NK-92 (cell line): ENCODE measurements around the gene ANKDD1A.

Experiments used
- DNase-seq: peaks from one replicate; lab custom pipeline; 2025; ENCODE audit not compliant: unreplicated experiment; lab: John Stamatoyannopoulos, UW

ANKDD1A gene

GRCh38 chr15:64921711-64922110 is 10.0 kb downstream of the ANKDD1A start:
- no peak for DNase-seq

GRCh38 chr15:64923546-64923945 is 11.8 kb downstream of the ANKDD1A start:
- DNase-seq, result no peak

DNA sequence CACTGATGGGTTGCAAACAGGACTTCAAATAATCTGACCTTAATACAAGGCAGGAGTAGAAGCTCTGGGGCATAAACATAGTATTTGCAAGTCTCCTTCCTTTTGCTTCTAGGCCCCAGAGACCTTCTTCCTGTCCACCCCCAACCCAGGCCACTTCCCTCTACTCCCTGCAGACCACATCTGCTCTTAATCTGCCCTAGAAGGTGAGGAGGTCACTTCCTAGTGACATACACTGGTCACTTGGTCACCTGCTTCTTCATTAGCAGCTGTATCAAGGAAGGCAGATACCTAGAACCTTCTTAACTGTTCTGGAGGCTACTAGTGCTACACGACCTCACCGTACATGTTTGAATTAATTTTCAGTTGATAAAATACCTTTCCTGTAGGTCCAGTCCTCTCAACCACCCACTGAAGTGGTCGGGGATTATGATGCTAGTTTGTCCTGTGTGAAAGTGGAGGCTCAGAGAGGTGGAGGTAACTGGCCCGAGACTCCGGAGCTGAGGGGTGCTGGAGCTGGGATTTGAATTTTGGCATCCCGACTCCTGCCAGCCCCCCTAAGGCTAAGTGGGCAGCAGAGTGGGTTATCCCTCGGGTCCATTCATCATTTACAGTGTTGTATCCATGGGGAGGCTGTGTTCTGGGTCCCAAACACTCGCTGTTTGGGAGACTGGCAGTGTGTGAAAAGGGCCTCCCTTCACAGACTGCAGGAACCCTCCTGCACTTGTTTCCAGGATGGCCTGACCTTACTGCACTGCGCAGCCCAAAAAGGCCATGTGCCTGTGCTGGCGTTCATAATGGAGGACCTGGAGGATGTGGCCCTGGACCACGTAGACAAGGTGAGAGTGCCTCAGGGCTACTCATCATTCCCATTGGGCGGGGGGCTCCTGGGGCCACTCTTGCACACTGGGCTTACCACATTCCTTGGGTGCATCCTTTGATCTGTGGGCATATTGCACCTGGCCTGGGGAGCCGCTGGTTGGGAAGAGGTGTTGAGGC is 13.9 kb downstream of the ANKDD1A start:
- DNase-seq, result no peak

GRCh38 chr15:64926661-64927060 is 15.0 kb downstream of the ANKDD1A start:
- no peak for DNase-seq

DNA sequence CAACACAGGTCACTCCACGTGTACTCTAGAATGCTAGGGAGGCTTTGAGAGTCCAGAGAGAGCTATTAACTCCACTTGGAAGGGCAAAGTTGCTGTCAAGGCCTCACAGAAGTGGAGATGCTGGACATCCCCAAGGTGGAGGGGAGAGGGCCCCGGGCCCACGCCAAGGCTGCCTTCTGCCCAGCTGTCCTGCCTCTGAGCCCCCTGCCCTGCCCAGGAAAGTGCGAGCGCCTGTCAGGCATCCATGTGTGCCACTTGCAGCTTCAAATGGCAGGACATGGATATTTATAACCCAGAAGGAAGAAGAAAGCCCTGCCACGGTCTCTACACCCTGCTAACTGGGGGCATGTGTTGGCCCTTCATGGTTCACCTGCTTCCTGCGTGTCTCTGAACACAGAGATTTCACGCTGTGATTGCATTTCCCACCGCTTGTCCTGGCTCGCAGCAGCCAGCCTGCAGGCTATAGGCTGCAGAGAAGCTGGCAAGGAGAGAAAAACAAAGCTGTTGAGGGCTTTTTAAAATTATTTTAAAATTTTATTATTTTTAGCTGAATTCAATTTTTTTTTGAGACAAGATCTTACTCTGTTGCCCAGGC is 17.0 kb downstream of the ANKDD1A start:
- no peak for DNase-seq

GRCh38 chr15:64930019-64930652 is 18.4 kb downstream of the ANKDD1A start:
- DNase-seq, result no peak

- no peak for DNase-seq
These were observed 19.2 kb downstream of the ANKDD1A start for GRCh38 chr15:64930778-64931371.

DNA sequence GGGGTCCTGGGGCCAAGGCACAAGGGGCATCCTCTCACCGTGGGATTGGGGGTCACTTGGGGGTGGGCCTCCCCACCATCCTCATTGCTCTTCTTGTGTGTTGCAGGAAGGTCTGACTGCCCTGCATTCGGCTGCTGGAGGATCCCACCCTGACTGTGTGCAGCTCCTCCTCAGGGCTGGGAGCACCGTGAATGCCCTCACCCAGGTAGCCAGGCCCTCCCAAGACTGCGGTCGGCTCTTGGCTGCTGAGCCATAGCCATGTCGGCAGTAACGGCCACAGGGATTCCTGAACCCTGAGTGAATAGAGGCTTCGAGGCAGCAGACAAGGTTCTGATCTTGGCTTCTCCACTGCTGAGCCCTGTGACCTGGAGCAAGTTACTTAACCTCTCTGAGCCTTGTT is 19.7 kb downstream of the ANKDD1A start:
- DNase-seq, result no peak

- DNase-seq, result no peak
These were observed 22.3 kb downstream of the ANKDD1A start for GRCh38 chr15:64934023-64934422.

GRCh38 chr15:64938192-64938591 is 26.5 kb downstream of the ANKDD1A start:
- DNase-seq, result no peak

DNA sequence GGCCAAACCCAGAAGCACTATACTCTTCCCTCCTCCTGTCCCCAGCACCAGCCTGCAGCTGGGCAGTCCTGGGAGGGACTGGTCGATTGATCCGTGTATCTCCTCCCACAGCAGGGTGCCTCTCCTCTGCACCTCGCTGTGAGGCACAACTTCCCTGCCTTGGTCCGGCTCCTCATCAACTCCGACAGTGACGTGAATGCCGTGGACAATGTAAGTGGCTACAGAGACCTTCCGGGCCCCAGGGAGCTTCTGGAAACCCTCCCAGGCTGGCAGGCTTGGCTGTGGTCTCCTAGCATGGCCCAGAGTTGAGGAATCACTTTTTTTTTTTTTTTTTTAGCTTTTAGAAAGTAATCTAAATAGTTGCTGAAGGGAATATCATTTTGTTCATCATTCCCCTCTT is 30.7 kb downstream of the ANKDD1A start:
- no peak for DNase-seq

- no peak for DNase-seq
These were observed 32.0 kb downstream of the ANKDD1A start for GRCh38 chr15:64943512-64944225.

DNA sequence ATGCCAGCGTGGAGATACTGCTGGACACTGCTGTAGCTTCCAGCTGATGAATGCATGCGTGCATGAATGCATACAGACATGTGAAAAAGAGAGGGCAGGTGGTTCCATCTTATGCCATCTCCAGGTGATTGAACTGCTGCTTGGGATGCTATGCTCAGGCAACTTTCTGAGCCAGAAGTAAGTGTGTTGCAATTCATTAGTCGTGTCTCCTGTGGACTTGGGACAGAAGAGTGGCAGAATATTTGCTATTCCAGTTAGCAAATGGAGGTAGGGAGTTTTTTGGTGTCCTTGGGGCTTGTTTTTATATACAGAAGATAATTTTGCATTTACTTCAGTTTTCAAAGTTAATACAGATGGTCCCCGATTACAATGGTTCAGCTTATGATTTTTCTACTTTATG is 33.3 kb downstream of the ANKDD1A start:
- no peak for DNase-seq

GRCh38 chr15:64947211-64947610 is 35.5 kb downstream of the ANKDD1A start:
- no peak for DNase-seq

- DNase-seq, result no peak
These were observed 37.2 kb downstream of the ANKDD1A start for GRCh38 chr15:64948916-64949315.

DNA sequence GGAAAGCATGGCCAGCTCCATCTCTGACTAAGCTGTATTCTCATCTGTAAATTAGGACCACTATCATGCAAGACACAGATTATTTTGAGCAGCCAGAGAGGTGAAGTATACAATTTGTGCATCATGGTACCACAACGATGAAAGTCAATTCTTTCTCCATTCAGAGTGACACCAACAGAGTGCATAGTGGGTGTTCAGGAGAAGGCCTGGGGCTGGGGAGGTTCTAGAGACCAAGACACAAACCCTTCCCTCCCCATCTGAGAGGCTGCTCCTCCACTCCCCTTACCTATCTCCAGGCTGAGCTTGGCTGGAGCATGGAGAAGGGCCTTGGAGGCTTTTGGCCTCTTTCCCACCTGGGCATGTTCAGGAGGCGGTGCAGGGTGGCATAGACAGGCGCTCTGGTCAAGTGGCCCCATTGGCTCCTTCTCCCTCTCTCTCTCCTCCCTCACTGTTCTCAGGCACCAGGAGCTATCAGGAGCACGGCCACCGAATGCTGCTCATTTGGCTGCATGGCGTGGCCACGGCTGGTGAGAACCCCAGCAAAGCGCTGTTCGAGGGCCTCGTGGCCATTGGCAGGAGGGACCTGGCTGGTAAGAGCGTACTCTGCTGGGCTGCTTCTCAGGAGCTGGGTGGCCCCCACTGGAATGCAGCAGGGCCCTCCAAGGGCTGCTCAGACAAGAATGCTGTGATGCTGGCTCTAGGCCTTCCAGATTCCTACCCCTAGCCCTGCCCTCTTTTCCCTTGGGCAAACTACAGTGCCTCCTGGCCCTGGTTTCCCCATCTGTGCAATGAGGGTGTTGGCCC is 37.9 kb downstream of the ANKDD1A start:
- no peak for DNase-seq

- DNase-seq, result no peak
These were observed 39.2 kb downstream of the ANKDD1A start for GRCh38 chr15:64950888-64951287.

DNA sequence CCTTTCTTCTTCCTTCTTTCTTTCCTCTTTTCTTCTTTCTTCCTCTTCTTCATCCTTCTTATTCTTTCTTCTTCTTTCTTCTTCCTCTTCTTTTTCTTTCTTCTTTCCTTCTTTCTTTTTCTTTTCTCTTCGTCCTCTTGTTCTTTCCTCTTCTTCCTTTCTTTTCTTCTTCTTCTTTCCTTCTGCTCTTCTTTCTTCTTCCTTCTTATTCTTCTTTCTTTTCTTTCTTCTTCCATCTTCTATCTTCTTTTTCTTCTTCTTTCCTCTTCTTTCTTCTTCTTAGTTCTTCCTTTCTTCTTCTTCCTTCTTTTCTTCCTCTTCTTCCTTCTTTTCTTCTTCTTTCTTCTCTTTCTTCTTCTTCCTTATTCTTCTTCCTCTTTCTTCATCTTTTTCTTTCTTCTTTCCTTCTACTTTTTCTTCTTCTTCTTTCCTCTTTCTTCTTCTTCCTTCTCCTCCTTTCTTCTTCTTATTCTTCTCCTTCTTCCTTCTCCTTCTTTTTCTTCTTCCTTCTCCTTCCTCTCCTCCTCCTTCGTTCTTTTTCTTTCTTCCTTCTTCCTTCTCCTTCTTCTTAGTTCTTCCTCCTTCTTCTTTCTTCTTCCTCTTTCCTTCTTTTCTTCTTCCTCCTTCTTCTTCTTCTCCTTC is 40.2 kb downstream of the ANKDD1A start:
- DNase-seq, result no peak

DNA sequence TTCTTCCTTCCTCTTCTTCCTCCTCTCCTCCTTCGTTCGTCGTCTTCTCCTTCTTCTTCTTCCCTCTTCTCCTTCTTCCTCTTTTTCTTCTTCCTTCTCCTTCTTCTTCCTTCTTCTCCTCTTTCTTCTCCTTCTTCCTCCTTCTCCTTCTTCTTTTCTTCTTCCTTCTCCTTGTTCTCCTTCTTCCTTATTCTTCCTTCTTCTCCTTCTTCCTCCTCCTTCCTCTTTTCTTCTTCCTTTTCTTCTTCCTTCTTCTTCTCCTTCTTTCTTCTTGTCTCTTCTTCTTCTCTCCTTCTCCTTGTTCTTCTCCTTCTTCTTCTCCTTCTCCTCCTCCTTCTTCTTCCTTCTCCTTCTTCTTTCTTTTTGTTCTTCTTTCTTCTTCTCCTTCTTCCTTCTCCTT is 42.7 kb downstream of the ANKDD1A start:
- DNase-seq, result no peak

DNA sequence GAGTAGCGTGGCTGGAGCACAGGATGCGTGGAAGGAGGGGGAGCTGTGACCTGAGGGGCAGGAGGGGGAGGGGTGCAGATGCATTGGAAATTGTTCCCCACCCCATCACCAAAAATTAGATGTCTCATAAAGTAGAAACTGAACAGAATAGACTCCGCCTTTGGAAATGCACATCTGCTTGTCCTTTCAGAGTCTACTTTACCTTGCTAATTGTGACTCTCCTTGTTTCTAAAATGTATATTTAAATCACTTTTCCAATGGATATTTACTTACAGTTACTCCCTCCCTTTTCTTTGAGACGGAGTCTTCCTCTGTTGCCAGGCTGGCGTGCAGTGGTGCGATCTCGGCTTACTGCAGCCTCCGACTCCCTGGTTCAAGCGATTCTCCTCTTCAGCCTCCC is 47.4 kb downstream of the ANKDD1A start:
- no peak for DNase-seq
